CD4-positive, alpha-beta memory T cell (primary cell): ENCODE measurements around the gene SH3BP4. TPM values are rescaled to one million over a fixed set of nuclear protein-coding genes. Genes with fewer than 3 reads are reported as not detected.

Experiments used
- CTCF ChIA-PET: fragments of 350-600 bp; sonication (Branson Sonifier 250); formaldehyde crosslinking; loops from one replicate; lab custom pipeline; 2021; ENCODE audit warnings: inconsistent platforms; ENCODE audit not compliant: partially characterized antibody; lab: Charles Lee
- POLR2A ChIA-PET: fragments of 350-600 bp; sonication (Branson Sonifier 250); formaldehyde crosslinking; loops from one replicate; lab custom pipeline; 2021; ENCODE audit not compliant: partially characterized antibody; lab: Charles Lee
- DNase-seq, 5 donors: peaks; one replicate each; pipeline versions ENCODE4 v3.0.0 to v3.0.0-alpha.2; 2020 to 2022; ENCODE audit warnings: mixed read lengths in 1 of 5
- H3K27ac ChIP-seq: one replicate; pipeline ENCODE4 v1.7.0; 2013; ENCODE audit warnings: low read depth, low read length
- H3K27me3 ChIP-seq: 2 replicates; pipeline ENCODE4 v1.7.0; 2013; ENCODE audit warnings: mild to moderate bottlenecking, low read length, moderate library complexity; ENCODE audit not compliant: insufficient read depth
- H3K36me3 ChIP-seq: 2 replicates; pipeline ENCODE4 v1.7.0; 2013; ENCODE audit warnings: mild to moderate bottlenecking, low read length, moderate library complexity; ENCODE audit not compliant: insufficient read depth
- H3K4me1 ChIP-seq: 2 replicates; pipeline ENCODE4 v1.7.0; 2013; ENCODE audit warnings: mild to moderate bottlenecking, low read length, moderate library complexity; ENCODE audit not compliant: insufficient read depth
- H3K4me3 ChIP-seq, 2 donors: one replicate each; pipeline ENCODE4 v1.7.0; 2013; ENCODE audit warnings: low read length in 2 of 2, mild to moderate bottlenecking in 1 of 2
- H3K9me3 ChIP-seq, 2 donors: one replicate each; pipeline ENCODE4 v1.7.0; 2013; ENCODE audit warnings: low read length in 2 of 2, control low read depth in 1 of 2; ENCODE audit not compliant: control insufficient read depth in 1 of 2
- H3K27ac Mint-ChIP-seq, 7 donors: one replicate each; pipeline ENCODE4 v1.8.0; 2020 to 2021; ENCODE audit warnings: mixed read lengths in 7 of 7, mild to moderate bottlenecking in 6 of 7, inconsistent platforms in 3 of 7, moderate library complexity in 3 of 7
- H3K27me3 Mint-ChIP-seq, 2 donors: one replicate each; pipeline ENCODE4 v1.8.0; 2020 to 2021; ENCODE audit warnings: mixed read lengths in 2 of 2
- H3K36me3 Mint-ChIP-seq, 2 donors: one replicate each; pipeline ENCODE4 v1.8.0; 2020 to 2021; ENCODE audit warnings: mixed read lengths in 2 of 2, inconsistent platforms in 1 of 2, mild to moderate bottlenecking in 1 of 2
- H3K4me1 Mint-ChIP-seq, 4 donors: one replicate each; pipeline ENCODE4 v1.8.0; 2020 to 2021; ENCODE audit warnings: mixed read lengths in 4 of 4, mild to moderate bottlenecking in 1 of 4
- H3K4me3 Mint-ChIP-seq, 8 donors: one replicate each; pipeline ENCODE4 v1.8.0; 2020 to 2021; ENCODE audit warnings: mixed read lengths in 8 of 8, mild to moderate bottlenecking in 7 of 8, moderate library complexity in 6 of 8, inconsistent platforms in 3 of 8
- H3K9me3 Mint-ChIP-seq, 8 donors: one replicate each; pipeline ENCODE4 v1.8.0; 2020 to 2021; ENCODE audit warnings: mixed read lengths in 8 of 8, mild to moderate bottlenecking in 5 of 8, inconsistent platforms in 3 of 8, moderate library complexity in 1 of 8
- intact Hi-C: fragments of 100-400 bp; cut with micrococcal nuclease; formaldehyde crosslinking; loops from one replicate; pipeline ENCODE4 v1.15.1; 2023
- polyA plus RNA-seq, 2 donors: library from polyadenylated mRNA; unstranded; fragments of 300-500 nt; fragmentation: Illumina TruSeq; gene quantifications; one replicate each; pipeline ENCODE4 v1.2.3, GENCODE V29; 2021
- total RNA-seq, 2 experiments: library from RNA; stranded (reverse); gene quantifications; one replicate each; pipeline ENCODE4 v1.2.3, GENCODE V29; 2021

SH3BP4 gene
- total and polyA plus RNA-seq, 4 experiments from 2014 or later = 0.20 TPM; not detected in 3

- CTCF ChIA-PET = no interaction called here
- peaks cover 0 to 2% (median 0%) of the 10 kb centered on the region in 4 donors for H3K4me1 Mint-ChIP-seq
- no peaks in the 10 kb centered on the region for H3K4me1 ChIP-seq
Observed at GRCh38 chr2:234992196-234992595, 40.4 kb downstream of the SH3BP4 start.

DNA sequence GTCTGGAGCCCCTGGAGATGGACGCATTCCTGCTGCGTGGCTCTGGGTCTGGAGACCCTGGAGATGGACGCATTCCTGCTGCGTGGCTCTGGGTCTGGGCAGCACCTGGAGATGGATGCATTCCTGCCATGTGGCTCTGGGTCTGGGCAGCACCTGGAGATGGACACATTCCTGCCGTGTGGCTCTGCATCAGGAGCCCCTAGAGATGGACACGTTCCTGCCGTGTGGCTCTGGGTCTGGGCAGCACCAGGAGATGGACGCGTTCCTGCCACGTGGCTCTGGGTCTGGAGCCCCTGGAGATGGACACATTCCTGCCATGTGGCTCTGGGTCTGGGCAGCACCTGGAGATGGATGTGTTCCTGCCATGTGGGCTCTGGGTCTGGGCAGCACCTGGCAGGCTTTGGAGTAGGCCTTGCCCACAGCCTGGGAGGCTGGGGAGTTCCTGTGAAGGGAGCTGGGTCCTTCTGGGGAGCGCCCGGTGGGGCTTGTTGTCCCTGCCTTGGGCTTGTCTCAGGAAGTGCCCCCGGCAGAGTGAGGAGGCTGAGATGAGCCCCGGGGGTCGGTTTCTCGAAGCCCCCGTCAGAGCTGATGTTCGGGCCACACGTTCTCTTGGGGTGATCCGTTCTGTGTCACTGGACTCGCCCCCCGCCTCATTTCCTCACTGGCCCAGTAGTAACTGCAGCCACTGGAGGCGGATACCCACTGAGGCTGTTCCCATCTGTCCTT is 41.0 kb downstream of the SH3BP4 start:
- no peak for DNase-seq
- H3K9me3 ChIP-seq = no peaks in the 10 kb centered on the region
- H3K27ac ChIP-seq = no peak overlapping the region
- ChIA-PET POLR2A (no interaction called here), CTCF (no interaction called here)
- no peaks in the 10 kb centered on the region for H3K36me3 Mint-ChIP-seq
- intact Hi-C loops = no loop called here
- peaks cover 5 to 16% of the 10 kb centered on the region in 2 donors for H3K27me3 Mint-ChIP-seq
- no peak overlapping the region for H3K27ac Mint-ChIP-seq
- no peaks in the 10 kb centered on the region for H3K36me3 ChIP-seq
- H3K4me1 ChIP-seq = no peaks in the 10 kb centered on the region
- peaks cover 0 to 4% (median 0%) of the 10 kb centered on the region in 8 donors for H3K9me3 Mint-ChIP-seq
- H3K4me3 Mint-ChIP-seq = no peak overlapping the region
- no peaks in the 10 kb centered on the region for H3K27me3 ChIP-seq
- H3K4me3 ChIP-seq = no peak overlapping the region
- peaks cover 0 to 2% (median 0%) of the 10 kb centered on the region in 4 donors for H3K4me1 Mint-ChIP-seq

More at GRCh38 chr2:234992196-234992595, 40.4 kb downstream of the SH3BP4 start:
- Histone ChIP-seq H3K36me3 (no peaks in the 10 kb centered on the region), H3K27ac (no peak overlapping the region), H3K9me3 (no peaks in the 10 kb centered on the region), H3K4me3 (no peak overlapping the region), H3K27me3 (no peaks in the 10 kb centered on the region)
- POLR2A ChIA-PET = no interaction called here
- H3K27me3 Mint-ChIP-seq = peaks cover 5 to 17% of the 10 kb centered on the region in 2 donors
- intact Hi-C loops = no loop called here
- no peak overlapping the region for H3K4me3 Mint-ChIP-seq
- no peak overlapping the region for H3K27ac Mint-ChIP-seq
- no peaks in the 10 kb centered on the region for H3K36me3 Mint-ChIP-seq
- H3K9me3 Mint-ChIP-seq = peaks cover 0 to 4% (median 0%) of the 10 kb centered on the region in 8 donors
- DNase-seq = no peak

GRCh38 chr2:234993541-234993981 is 41.7 kb downstream of the SH3BP4 start:
- H3K9me3 ChIP-seq = no peaks in the 10 kb centered on the region
- ChIA-PET POLR2A (no interaction called here), CTCF (no interaction called here)
- Mint-ChIP-seq H3K4me1 (peaks cover 0 to 2% (median 0%) of the 10 kb centered on the region in 4 donors), H3K4me3 (no peak overlapping the region), H3K27me3 (peaks cover 5 to 15% of the 10 kb centered on the region in 2 donors), H3K36me3 (no peaks in the 10 kb centered on the region), H3K27ac (no peak overlapping the region), H3K9me3 (peaks cover 0 to 4% (median 0%) of the 10 kb centered on the region in 8 donors)
- no peaks in the 10 kb centered on the region for H3K36me3 ChIP-seq
- intact Hi-C loops = no loop called here
- DNase-seq = no peak
- H3K4me1 ChIP-seq = no peaks in the 10 kb centered on the region
- H3K27ac ChIP-seq = no peak overlapping the region
- H3K27me3 ChIP-seq = no peaks in the 10 kb centered on the region
- H3K4me3 ChIP-seq = no peak overlapping the region

GRCh38 chr2:234994438-234995321 is 42.9 kb downstream of the SH3BP4 start:
- H3K4me1 Mint-ChIP-seq = peaks cover 0 to 2% (median 0%) of the 10 kb centered on the region in 4 donors
- CTCF ChIA-PET = no interaction called here
- H3K36me3 ChIP-seq = no peaks in the 10 kb centered on the region
- no peaks in the 10 kb centered on the region for H3K9me3 ChIP-seq
- no peak overlapping the region for H3K4me3 Mint-ChIP-seq
- no peak for DNase-seq
- peaks cover 0 to 5% (median 0%) of the 10 kb centered on the region in 8 donors for H3K9me3 Mint-ChIP-seq
- no peaks in the 10 kb centered on the region for H3K36me3 Mint-ChIP-seq
- no peak overlapping the region for H3K4me3 ChIP-seq
- H3K27me3 Mint-ChIP-seq = peaks cover 5 to 13% of the 10 kb centered on the region in 2 donors
- intact Hi-C loops = no loop called here
- H3K27me3 ChIP-seq = no peaks in the 10 kb centered on the region
- H3K27ac Mint-ChIP-seq = no peak overlapping the region
- POLR2A ChIA-PET = no interaction called here
- H3K27ac ChIP-seq = no peak overlapping the region
- no peaks in the 10 kb centered on the region for H3K4me1 ChIP-seq

DNA sequence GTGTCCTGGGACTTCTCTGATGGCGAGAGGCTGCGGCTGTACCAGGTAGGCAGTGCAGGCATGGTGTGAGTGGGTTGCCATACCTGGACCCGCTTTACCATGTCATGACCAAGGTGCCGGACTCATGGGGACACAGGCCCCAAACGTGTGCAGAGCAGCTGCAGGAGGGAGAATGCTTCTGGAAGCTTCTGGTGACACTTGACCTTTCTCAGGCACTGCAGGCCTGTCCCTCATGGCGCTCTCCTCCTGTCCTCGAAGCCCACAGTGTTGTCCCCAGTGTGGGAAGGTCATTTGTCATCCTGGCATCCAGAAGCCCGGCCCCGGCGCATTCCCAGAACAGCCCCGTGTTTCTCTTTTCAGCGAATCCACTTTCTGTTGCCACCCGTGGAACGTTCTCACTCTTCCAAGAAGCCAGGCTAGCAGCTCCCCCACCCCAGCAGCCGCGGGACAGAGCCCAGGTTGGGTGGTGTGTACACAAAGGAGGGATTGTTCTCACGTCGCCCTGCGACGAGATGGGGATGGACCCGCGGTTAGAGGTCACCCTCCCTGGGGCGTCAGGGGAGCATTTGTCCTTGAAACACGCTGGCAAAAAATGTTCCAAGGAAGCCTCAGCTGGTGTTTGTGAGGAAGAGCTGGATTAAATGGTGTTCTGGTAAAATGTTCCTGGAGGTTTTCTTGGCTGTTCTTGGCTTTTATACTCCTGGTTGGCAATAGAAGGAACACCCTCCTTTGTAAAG is 43.7 kb downstream of the SH3BP4 start:
- Histone ChIP-seq H3K36me3 (no peaks in the 10 kb centered on the region), H3K4me3 (no peak overlapping the region), H3K27me3 (no peaks in the 10 kb centered on the region), H3K9me3 (no peaks in the 10 kb centered on the region), H3K27ac (no peak overlapping the region), H3K4me1 (no peaks in the 10 kb centered on the region)
- ChIA-PET CTCF (no interaction called here), POLR2A (no interaction called here)
- H3K27ac Mint-ChIP-seq = no peak overlapping the region
- H3K9me3 Mint-ChIP-seq = peaks cover 0 to 2% (median 0%) of the 10 kb centered on the region in 8 donors
- no peak overlapping the region for H3K4me3 Mint-ChIP-seq
- peaks cover 5 to 13% of the 10 kb centered on the region in 2 donors for H3K27me3 Mint-ChIP-seq
- DNase-seq = no peak
- H3K4me1 Mint-ChIP-seq = peaks cover 0 to 2% (median 0%) of the 10 kb centered on the region in 4 donors
- H3K36me3 Mint-ChIP-seq = no peaks in the 10 kb centered on the region
- intact Hi-C loops = no loop called here

DNA sequence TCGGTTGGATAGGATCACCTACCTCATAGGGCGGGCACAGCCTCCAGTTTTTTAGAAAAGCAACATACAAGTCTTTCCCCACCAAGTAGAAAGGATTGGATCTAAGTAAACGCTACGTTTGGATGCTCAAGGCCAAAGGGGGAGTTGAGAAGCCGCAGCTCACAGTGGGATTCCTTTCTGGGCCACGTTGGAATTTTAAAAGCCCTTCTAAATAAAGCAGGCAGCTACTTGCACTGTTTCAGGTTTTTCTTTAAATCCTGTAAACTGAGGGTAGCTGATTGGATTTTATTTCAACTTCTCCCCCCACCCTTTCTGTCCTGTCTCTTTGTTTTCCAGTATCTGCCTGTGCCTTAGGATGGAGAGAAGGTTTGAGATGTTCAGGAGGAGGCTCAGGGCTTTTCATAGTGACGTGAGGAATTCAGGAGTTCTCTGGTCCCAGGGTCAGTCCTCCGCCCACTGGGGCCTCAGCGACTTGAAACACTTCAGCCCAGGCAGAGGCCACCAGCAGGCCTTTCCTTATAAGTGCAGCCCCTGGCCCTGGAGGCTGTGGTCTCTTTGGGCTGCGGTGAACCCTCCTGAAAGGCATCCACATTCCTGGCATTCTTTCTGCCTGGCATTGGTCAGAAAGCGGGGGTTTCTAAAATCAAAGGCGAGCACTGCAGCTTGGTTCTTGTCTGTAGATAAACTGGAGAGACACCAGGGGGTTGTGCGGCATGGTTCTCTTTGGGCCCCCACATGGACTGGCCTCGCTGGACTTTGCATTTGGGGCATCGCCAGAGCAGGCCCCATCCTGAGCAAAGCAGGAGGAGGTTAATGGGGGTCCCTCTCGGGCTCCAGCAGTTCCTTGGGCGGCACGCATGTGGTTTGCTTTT is 44.5 kb downstream of the SH3BP4 start:
- POLR2A ChIA-PET = no interaction called here
- peaks cover 0 to 2% (median 0%) of the 10 kb centered on the region in 4 donors for H3K4me1 Mint-ChIP-seq
- peaks cover 0 to 2% (median 0%) of the 10 kb centered on the region in 8 donors for H3K9me3 Mint-ChIP-seq
- CTCF ChIA-PET = no interaction called here
- Histone ChIP-seq H3K27me3 (no peaks in the 10 kb centered on the region), H3K27ac (no peak overlapping the region), H3K4me1 (no peaks in the 10 kb centered on the region), H3K4me3 (no peak overlapping the region), H3K9me3 (no peaks in the 10 kb centered on the region), H3K36me3 (no peaks in the 10 kb centered on the region)
- no peak overlapping the region for H3K4me3 Mint-ChIP-seq
- no peaks in the 10 kb centered on the region for H3K36me3 Mint-ChIP-seq
- intact Hi-C loops = no loop called here
- DNase-seq = no peak
- H3K27ac Mint-ChIP-seq = no peak overlapping the region
- peaks cover 4 to 7% of the 10 kb centered on the region in 2 donors for H3K27me3 Mint-ChIP-seq
